ENCODE results near the gene ATG9A.
A peak's percentile ranks its signal among the peaks of the same experiment; 100 is the strongest.

Gene ATG9A

DNA sequence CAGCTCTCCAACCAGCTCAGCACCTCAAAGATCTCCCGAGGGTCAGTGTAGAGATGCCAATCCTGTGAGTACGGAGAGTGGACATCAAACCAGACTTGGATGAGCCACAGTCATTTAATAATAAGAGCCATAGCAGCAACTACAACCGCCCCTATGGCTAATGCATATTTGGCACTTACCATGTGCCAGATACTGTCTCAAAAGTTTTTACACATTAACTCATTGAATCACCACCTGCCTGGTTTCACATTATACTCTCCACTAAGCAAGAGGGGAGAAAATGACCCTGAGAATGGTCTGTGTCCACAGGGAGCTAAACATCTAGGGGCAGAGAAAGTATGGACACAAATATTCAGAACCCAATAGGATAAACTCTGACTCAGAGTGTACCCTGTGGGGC lies 55.3 kb downstream of the ATG9A start:
- POLR2A ChIA-PET: interaction anchor here (0.8 kb wide), 1 partner anchor 105 kb away, joined by 7 read pairs; the partner anchor contains the start of gene DNAJB2
- no peak for TF ChIP-seq CTCF (IDR thresholded peaks at IDR 0.05; ENCODE audit: control extremely low read depth, extremely low read depth, low read depth, missing control alignments)
- CTCF ChIA-PET: interaction anchor here (1.0 to 8.6 kb wide), 9 partner anchors 8 to 276 kb away, joined by 3 to 164 read pairs (median 8); partner anchors contain the start of genes DNAJB2 and NHEJ1
- DNase-seq (ENCODE audit: extremely low spot score): no peak

- ChIA-PET POLR2A (no interaction called here), CTCF (interaction anchor here (1.1 to 8.6 kb wide), 9 partner anchors 10 to 297 kb away, joined by 3 to 164 read pairs (median 8); partner anchors contain the start of genes DNAJB2 and NHEJ1)
- no peak for TF ChIP-seq CTCF (IDR thresholded peaks at IDR 0.05; ENCODE audit: control extremely low read depth, extremely low read depth, low read depth, missing control alignments)
- no peak for DNase-seq (ENCODE audit: extremely low spot score)
These were observed 56.3 kb downstream of the ATG9A start for GRCh38 chr2:219173176-219173575.

GRCh38 chr2:219172231-219173154 lies 56.9 kb downstream of the ATG9A start:
- ChIA-PET CTCF (interaction anchor here (0.7 to 8.6 kb wide), 14 partner anchors 9 to 296 kb away, joined by 3 to 164 read pairs (median 5); partner anchors contain the start of genes DNAJB2, NHEJ1 and TUBA4B), POLR2A (interaction anchor here (0.9 to 1.1 kb wide), 2 partner anchors 47 to 112 kb away, joined by 3 to 4 read pairs; no protein-coding TSS in a partner anchor)
- no peak for DNase-seq (ENCODE audit: extremely low spot score)
- TF ChIP-seq CTCF (IDR thresholded peaks at IDR 0.05; ENCODE audit: control extremely low read depth, extremely low read depth, low read depth, missing control alignments): no peak

- POLR2A ChIA-PET: no interaction called here
- peak; percentile 46 for DNase-seq (ENCODE audit: extremely low spot score)
- CTCF ChIA-PET: interaction anchor here (0.8 to 8.6 kb wide), 25 partner anchors 8 to 295 kb away, joined by 3 to 164 read pairs (median 5); partner anchors contain the start of genes CFAP65, DNAJB2, NHEJ1 and TUBA4B
- TF ChIP-seq CTCF (IDR thresholded peaks at IDR 0.05; ENCODE audit: control extremely low read depth, extremely low read depth, low read depth, missing control alignments): peak; percentile 59
These were observed 58.2 kb downstream of the ATG9A start for GRCh38 chr2:219171231-219171651.

- CTCF ChIA-PET: interaction anchor here (0.7 to 8.6 kb wide), 20 partner anchors 10 to 272 kb away, joined by 3 to 164 read pairs (median 5); partner anchors contain the start of genes ANKZF1, DNAJB2 and NHEJ1
- POLR2A ChIA-PET: no interaction called here
- no peak for TF ChIP-seq CTCF (IDR thresholded peaks at IDR 0.05; ENCODE audit: control extremely low read depth, extremely low read depth, low read depth, missing control alignments)
- no peak for DNase-seq (ENCODE audit: extremely low spot score)
These were observed 59.3 kb downstream of the ATG9A start, which contains the start of gene SLC23A3 for GRCh38 chr2:219169930-219170654. Gene SLC23A3 (minus strand): TSS chr2:219170029. CDS start chr2:219169984, 45 bp downstream.
